Uterus (tissue), 4 donors: Measurements from ENCODE around the gene TERT. TPM values are rescaled to one million over a fixed set of nuclear protein-coding genes. Genes with fewer than 3 reads are reported as not detected.
"Not testable (repeated sequence)": the region's sequence is repeated elsewhere in the genome, so short reads cannot be mapped to it uniquely, and the experiment has no call there.

Experiments
- DNase-seq, 2 donors: peaks; one replicate each; pipeline ENCODE4 v3.0.0-alpha.2; 2019 to 2020
- H3K27ac ChIP-seq, 2 donors: fragments of 200-600 bp; sonication (generic); 1 replicate in 1 of 2; 2 replicates in 1 of 2; pipeline ENCODE4 v1.5.1; 2016 to 2018
- H3K27me3 ChIP-seq, 2 donors: fragments of 200-600 bp; sonication (generic); one replicate each; pipeline ENCODE4 v1.5.1; 2018 to 2019; ENCODE audit warnings: control low read depth in 1 of 2
- H3K36me3 ChIP-seq, 2 donors: fragments of 200-600 bp; sonication (generic); one replicate each; pipeline ENCODE4 v1.5.1; 2019; ENCODE audit warnings: control low read depth in 1 of 2
- H3K4me1 ChIP-seq, 2 donors: fragments of 200-600 bp; sonication (generic); one replicate each; pipeline ENCODE4 v1.5.1; 2018 to 2019; ENCODE audit warnings: control low read depth in 1 of 2
- H3K4me3 ChIP-seq, 2 donors: fragments of 200-600 bp; sonication (generic); 1 replicate in 1 of 2; 2 replicates in 1 of 2; pipeline ENCODE4 v1.5.1; 2018 to 2019; ENCODE audit warnings: mild to moderate bottlenecking in 1 of 2
- H3K9me3 ChIP-seq, 2 donors: fragments of 200-600 bp; sonication (generic); one replicate each; pipeline ENCODE4 v1.5.1; 2019; ENCODE audit warnings: control low read depth in 1 of 2
- POLR2A ChIP-seq, 2 donors: fragments of 450-650 bp; IDR thresholded peaks; one replicate each; pipeline ENCODE4 v1.6.1; 2016; ENCODE audit warnings: antibody characterized with exemption in 2 of 2, mild to moderate bottlenecking in 1 of 2, moderate library complexity in 1 of 2
- intact Hi-C: fragments of 100-400 bp; cut with DNase I; formaldehyde crosslinking; loops from one replicate; pipeline ENCODE4 v1.15.1; 2023; ENCODE audit warnings: low total_unique reads
- total RNA-seq, 4 donors: library from RNA; depleted of rRNA in 3 of 4; stranded (reverse); fragments of >200 nt in 3 of 4; gene quantifications; one replicate each; pipeline versions ENCODE4 v1.1.0 to v1.2.4, GENCODE V29; 2014 to 2023
- TF ChIP-seq, protein P1 (sequence below), 4 experiments: fragments of 200-600 bp in 2 of 4; fragments of 450-650 bp in 2 of 4; sonication (generic) in 2 of 4; IDR thresholded peaks; one replicate each; pipeline ENCODE4 v1.5.1; 2016 to 2019; ENCODE audit warnings: antibody characterized with exemption in 4 of 4, mild to moderate bottlenecking in 2 of 4, moderate library complexity in 1 of 4
- donor health status: DM: yes; HTN: yes; CAD: no.

TERT gene
- total RNA-seq, 4 donors from 2014 or later, result 0.26 TPM; not detected in 3

DNA sequence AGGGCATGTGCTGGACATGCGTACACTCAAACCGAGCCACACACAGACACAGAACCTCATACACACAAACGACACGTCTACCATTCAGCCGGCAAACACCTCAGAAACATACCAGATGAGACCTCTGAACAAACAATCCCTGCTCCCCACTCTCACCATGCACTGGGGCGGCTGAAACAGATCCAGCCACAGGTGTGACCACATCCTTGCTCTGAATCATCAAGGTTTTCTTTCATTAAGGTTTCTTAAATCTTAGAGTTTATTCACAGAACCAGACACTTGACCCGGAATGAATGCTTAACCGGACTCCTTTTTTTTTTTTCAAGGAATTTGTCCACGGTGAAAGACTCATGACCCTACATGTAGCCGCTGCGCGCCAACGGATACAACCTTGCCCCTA lies 26.2 kb downstream of the TERT start:
- H3K27me3 ChIP-seq, result no peaks in the 10 kb centered on the region
- TF ChIP-seq, protein P1, sequence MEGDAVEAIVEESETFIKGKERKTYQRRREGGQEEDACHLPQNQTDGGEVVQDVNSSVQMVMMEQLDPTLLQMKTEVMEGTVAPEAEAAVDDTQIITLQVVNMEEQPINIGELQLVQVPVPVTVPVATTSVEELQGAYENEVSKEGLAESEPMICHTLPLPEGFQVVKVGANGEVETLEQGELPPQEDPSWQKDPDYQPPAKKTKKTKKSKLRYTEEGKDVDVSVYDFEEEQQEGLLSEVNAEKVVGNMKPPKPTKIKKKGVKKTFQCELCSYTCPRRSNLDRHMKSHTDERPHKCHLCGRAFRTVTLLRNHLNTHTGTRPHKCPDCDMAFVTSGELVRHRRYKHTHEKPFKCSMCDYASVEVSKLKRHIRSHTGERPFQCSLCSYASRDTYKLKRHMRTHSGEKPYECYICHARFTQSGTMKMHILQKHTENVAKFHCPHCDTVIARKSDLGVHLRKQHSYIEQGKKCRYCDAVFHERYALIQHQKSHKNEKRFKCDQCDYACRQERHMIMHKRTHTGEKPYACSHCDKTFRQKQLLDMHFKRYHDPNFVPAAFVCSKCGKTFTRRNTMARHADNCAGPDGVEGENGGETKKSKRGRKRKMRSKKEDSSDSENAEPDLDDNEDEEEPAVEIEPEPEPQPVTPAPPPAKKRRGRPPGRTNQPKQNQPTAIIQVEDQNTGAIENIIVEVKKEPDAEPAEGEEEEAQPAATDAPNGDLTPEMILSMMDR (IDR thresholded peaks at IDR 0.05), result no peak
- no peak for TF ChIP-seq POLR2A (IDR thresholded peaks at IDR 0.05)
- intact Hi-C loops, result no loop called here
- H3K9me3 ChIP-seq, result no peaks in the 10 kb centered on the region
- no peaks in the 10 kb centered on the region for H3K4me1 ChIP-seq
- no peak for DNase-seq
- H3K27ac ChIP-seq, result no peak overlapping the region
- H3K36me3 ChIP-seq, result no peaks in the 10 kb centered on the region
- H3K4me3 ChIP-seq, result no peak overlapping the region

DNA sequence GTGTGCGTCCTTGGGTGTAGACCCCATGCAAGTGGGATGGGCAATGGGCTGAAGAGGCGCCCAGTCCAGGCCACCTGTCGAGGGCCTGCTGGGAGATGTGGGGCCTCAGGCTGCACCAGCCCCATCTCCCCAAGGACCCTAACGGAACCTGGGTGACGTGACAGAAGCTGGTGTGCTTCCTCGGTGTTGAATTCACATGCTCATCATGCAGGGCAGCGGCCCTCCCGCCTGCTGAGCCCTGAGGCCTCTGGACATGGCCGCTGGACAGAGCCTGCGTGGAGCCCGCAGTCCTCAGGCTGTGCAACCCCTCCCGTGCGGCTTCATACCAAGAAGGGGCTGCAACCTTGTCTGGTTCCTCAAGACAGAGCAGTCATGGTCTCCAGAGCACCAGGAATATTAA lies 26.8 kb downstream of the TERT start:
- intact Hi-C loops, result no loop called here
- H3K27ac ChIP-seq, result no peak overlapping the region

DNA sequence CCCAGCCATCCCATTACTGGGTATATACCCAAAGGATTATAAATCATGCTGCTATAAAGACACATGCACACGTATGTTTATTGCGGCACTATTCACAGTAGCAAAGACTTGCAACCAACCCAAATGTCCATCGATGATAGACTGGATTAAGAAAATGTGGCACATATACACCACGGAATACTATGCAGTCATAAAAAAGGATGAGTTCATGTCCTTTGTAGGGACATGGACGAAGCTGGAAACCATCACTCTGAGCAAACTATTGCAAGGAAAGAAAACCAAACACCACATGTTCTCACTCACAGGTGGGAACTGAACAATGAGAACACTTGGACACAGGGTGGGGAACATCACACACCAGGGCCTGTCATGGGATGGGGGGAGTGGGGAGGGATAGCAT lies 27.4 kb downstream of the TERT start:
- H3K27me3 ChIP-seq, DNase-seq, H3K27ac ChIP-seq, H3K4me3 ChIP-seq, intact Hi-C loops, H3K9me3 ChIP-seq, H3K36me3 ChIP-seq, H3K4me1 ChIP-seq: not testable (repeated sequence)

More for the DNA sequence above, 26.8 kb downstream of the TERT start:
- no peak for TF ChIP-seq POLR2A (IDR thresholded peaks at IDR 0.05)
- TF ChIP-seq, protein P1 (IDR thresholded peaks at IDR 0.05), result no peak
- DNase-seq, result no peak
- Histone ChIP-seq H3K4me1 (no peaks in the 10 kb centered on the region), H3K27me3 (no peaks in the 10 kb centered on the region), H3K4me3 (no peak overlapping the region), H3K36me3 (no peaks in the 10 kb centered on the region), H3K9me3 (no peaks in the 10 kb centered on the region)

DNA sequence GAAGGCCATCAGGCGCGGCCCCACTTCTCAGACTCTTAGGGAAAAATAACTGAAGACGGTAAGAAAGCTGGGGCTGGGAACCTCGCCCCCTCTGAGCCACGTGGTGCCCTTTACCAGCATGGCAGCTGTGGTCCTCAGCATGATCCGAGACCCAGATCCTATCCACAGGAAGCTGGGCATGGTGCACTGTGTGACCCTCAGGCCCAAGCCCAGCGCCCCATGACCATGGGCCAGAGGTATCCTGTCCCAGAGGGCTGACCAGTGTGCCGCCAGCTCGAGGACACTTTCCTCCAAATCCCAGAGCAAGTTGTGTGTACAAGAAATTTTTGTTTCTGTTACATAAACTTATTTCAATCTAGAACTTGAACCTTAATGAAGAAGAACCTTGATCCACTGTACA lies 28.1 kb downstream of the TERT start:
- Histone ChIP-seq H3K9me3 (no peaks in the 10 kb centered on the region), H3K36me3 (no peaks in the 10 kb centered on the region), H3K27ac (no peak overlapping the region), H3K4me3 (no peak overlapping the region), H3K4me1 (no peaks in the 10 kb centered on the region), H3K27me3 (no peaks in the 10 kb centered on the region)
- DNase-seq, result no peak
- no peak for TF ChIP-seq POLR2A (IDR thresholded peaks at IDR 0.05)
- TF ChIP-seq, protein P1 (IDR thresholded peaks at IDR 0.05), result no peak
- intact Hi-C loops, result no loop called here

DNA sequence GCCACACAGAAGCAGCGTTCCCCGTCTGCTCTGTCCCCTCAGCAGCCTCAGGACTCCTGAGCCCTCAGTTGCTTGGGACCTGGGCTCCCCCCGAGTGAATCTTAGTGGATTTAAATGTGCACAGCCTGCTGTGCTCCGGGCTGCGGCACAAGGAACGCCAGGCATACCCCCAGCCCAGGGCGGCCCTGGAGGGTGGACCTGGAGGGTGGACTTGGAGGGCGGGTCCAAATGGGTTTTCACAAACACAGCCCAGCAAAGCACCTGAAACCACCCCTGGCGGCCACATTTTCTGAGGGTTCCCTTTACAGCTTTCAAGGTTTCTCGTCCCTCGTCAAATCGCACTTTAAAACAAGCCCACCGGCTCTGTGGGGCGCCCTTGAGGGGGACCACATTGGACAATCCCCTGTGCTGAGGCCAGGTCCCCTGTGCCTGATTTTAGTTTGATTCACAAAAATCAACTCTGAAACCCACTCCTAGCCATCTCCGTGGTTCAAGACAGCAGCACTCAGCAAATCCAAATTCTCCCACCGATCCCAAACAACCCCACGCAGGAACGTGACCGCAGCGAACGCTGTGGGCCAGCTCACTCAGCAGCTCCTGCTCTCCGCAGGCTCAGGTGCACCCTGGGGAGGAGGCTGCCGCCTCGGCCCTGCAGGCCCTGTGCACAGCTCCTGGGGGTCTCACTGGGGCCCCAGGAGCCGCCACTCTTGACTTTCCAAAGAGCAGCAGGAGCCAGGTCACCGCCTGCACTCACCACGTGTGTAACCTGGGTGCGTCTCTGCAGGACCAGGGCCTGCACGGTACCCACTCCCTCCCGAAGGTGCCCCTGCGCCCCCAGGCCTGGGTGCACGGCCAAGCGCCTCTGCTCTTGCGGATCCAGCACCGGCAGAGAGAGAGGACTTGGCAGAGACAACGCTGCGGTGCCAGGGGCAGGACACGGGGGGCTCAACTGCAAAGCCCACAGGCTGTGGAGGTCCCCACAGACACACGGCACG lies 29.1 kb downstream of the TERT start:
- DNase-seq, result no peak
- Histone ChIP-seq H3K9me3 (no peaks in the 10 kb centered on the region), H3K27ac (no peak overlapping the region), H3K27me3 (no peaks in the 10 kb centered on the region), H3K36me3 (no peaks in the 10 kb centered on the region), H3K4me3 (no peak overlapping the region), H3K4me1 (no peaks in the 10 kb centered on the region)
- TF ChIP-seq, protein P1 (IDR thresholded peaks at IDR 0.05), result no peak
- TF ChIP-seq POLR2A (IDR thresholded peaks at IDR 0.05), result no peak
- intact Hi-C loops, result no loop called here
